Heart left ventricle (tissue), 16 donors: ENCODE results near the gene VIM. TPM values are rescaled to one million over a fixed set of nuclear protein-coding genes. Genes with fewer than 3 reads are reported as not detected.

Experiments
- ATAC-seq, 4 donors: fragments of 200-7000 bp; cut with Tn5 transposase; one replicate each; pipeline ENCODE4 v1.9.1; 2020 to 2022; ENCODE audit warnings: moderate library complexity in 4 of 4, mild to moderate bottlenecking in 3 of 4, moderate number of reproducible peaks in 1 of 4
- DNase-seq, 5 donors: peaks; one replicate each; pipeline ENCODE4 v3.0.0-alpha.2; 2020
- H3K27ac ChIP-seq, 12 donors: fragments of 200-600 bp; sonication (generic) in 4 of 12; one replicate each; pipeline versions ENCODE4 v1.5.0 to v1.8.0; 2016 to 2022; ENCODE audit warnings: mild to moderate bottlenecking in 2 of 12
- H3K27me3 ChIP-seq, 9 donors: fragments of 200-600 bp; sonication (generic) in 2 of 9; one replicate each; pipeline versions ENCODE4 v1.5.1 to v1.8.0; 2016 to 2022; ENCODE audit warnings: mild to moderate bottlenecking in 3 of 9
- H3K36me3 ChIP-seq, 9 donors: fragments of 200-600 bp; sonication (generic) in 2 of 9; one replicate each; pipeline versions ENCODE4 v1.5.0 to v1.8.0; 2018 to 2022; ENCODE audit warnings: mild to moderate bottlenecking in 2 of 9
- H3K4me1 ChIP-seq, 12 donors: fragments of 200-600 bp; sonication (generic) in 4 of 12; one replicate each; pipeline versions ENCODE4 v1.5.0 to v1.8.0; 2016 to 2022; ENCODE audit warnings: mild to moderate bottlenecking in 3 of 12
- H3K4me3 ChIP-seq, 12 donors: fragments of 200-600 bp; sonication (generic) in 4 of 12; one replicate each; pipeline versions ENCODE4 v1.5.0 to v1.8.0; 2017 to 2022; ENCODE audit warnings: mild to moderate bottlenecking in 9 of 12, moderate library complexity in 4 of 12
- H3K9me3 ChIP-seq, 12 donors: fragments of 200-600 bp; sonication (generic) in 4 of 12; one replicate each; pipeline versions ENCODE4 v1.5.0 to v1.8.0; 2016 to 2022; ENCODE audit warnings: mild to moderate bottlenecking in 1 of 12
- CTCF ChIP-seq, 12 donors: fragments of 200-600 bp; sonication (generic) in 4 of 12; IDR thresholded peaks; one replicate each; pipeline versions ENCODE4 v1.5.0 to v1.8.0; 2018 to 2022; ENCODE audit warnings: antibody characterized with exemption in 12 of 12, mild to moderate bottlenecking in 5 of 12
- POLR2A ChIP-seq, 2 donors: fragments of 450-650 bp; IDR thresholded peaks; one replicate each; pipeline ENCODE4 v1.6.1; 2017; ENCODE audit warnings: antibody characterized with exemption in 2 of 2, mild to moderate bottlenecking in 2 of 2, moderate library complexity in 2 of 2
- WGBS, 4 donors: extraction: QIAGEN DNeasy Blood & Tissue Kit in 2 of 4; methylation state at CpG; one replicate each; pipeline versions ENCODE4 v1.1.5 to v1.1.7; 2013 to 2018; 5-methylcytosine and 5-hydroxymethylcytosine counted together
- intact Hi-C, 10 donors: fragments of 100-400 bp; cut with DNase I; formaldehyde crosslinking; loops; one replicate each; pipeline versions ENCODE4 v1.11.1 to v1.14.2; 2022
- polyA plus RNA-seq, 2 donors: library from polyadenylated mRNA; stranded (reverse); fragments of 200-250 nt; gene quantifications; one replicate each; pipeline ENCODE4 v1.2.3, GENCODE V29; 2013
- total RNA-seq, 9 donors: library from RNA; depleted of rRNA in 2 of 9; stranded (reverse); fragments of >200 nt in 2 of 9; fragmentation: NEBNext Ultra II Directional in 3 of 9; extraction: Animal tissue kit (Norgen Biotek cat#: 25700) in 3 of 9; gene quantifications; one replicate each; pipeline versions ENCODE4 v1.1.0 to v1.2.4, GENCODE V29; 2016 to 2023
- donor health status: ischemic (EF 13 %, LVEDD 7.1; RV severe dilation, severe dysfunction).
- donor health status: healthy with polysubstance abuse.
- donor health status: DM: no; HTN: yes; CAD: no.
- donor health status: DM: no; HTN: no; CAD: no.
- donor health status: ischemic (EF 25% LVEDD 6.9; RV normal size, moderate dysfunction).
- donor health status: ischemic (EF 25% LVEDD 5.7; RV mildly dilated, moderate dysfunction).
- donor health status: healthy.
- donor health status: DM: yes; HTN: yes; CAD: no.
- donor health status: ischemic (EF 35%, LVEDD 5.7; RV mildly dilated, moderate dysfunction).
- donor health status: nonischemic (EF 11% LVEDD 7.7; RV severe dilation, severe dysfunction).
- donor health status: DM: yes; HTN: yes; CAD: no.
- donor health status: PGD.
- donor health status: ischemic (EF 29% LVEDD 5.4; RV normal size, mild dysfunction).
- donor health status: nonischemic (EF 23%, LVEDD 6.1; RV moderate dilation, normal function).

VIM gene
- total and polyA plus RNA-seq, 11 donors = 249 to 1,163 (median 387) TPM

GRCh38 chr10:17236468-17237148 lies 8.6 kb downstream of the VIM start:
- Histone ChIP-seq H3K4me3 (peak overlapping the region in 2 of 12 donors; percentile 73 to 94), H3K27me3 (no peaks in the 10 kb centered on the region), H3K27ac (peak overlapping the region in 1 of 12 donors; percentile 14), H3K9me3 (peaks cover 0 to 6% (median 0%) of the 10 kb centered on the region in 12 donors), H3K4me1 (peaks cover 0 to 71% (median 43%) of the 10 kb centered on the region in 12 donors), H3K36me3 (peaks cover 0 to 72% (median 64%) of the 10 kb centered on the region in 9 donors)
- peak in 2 of 4 donors; percentile 40 to 47 for ATAC-seq
- no peak for DNase-seq
- no peak for TF ChIP-seq CTCF (IDR thresholded peaks at IDR 0.05)
- TF ChIP-seq POLR2A (IDR thresholded peaks at IDR 0.05) = no peak
- WGBS, 4 donors = 30 to 45% (median 38%) methylated on average over 1 of the region's 1 CpG
- intact Hi-C loops = loop anchor here in 1 of 10 donors (10.0 kb wide), 1 partner anchor 242 kb away; no protein-coding TSS in a partner anchor

- intact Hi-C loops = loop anchor here in 1 of 10 donors (10.0 kb wide), 1 partner anchor 242 kb away; no protein-coding TSS in a partner anchor
- no peak overlapping the region for H3K27ac ChIP-seq
- DNase-seq = no peak
- peaks cover 0 to 11% (median 0%) of the 10 kb centered on the region in 12 donors for H3K9me3 ChIP-seq
- no peak for ATAC-seq
- H3K4me1 ChIP-seq = peaks cover 0 to 66% (median 41%) of the 10 kb centered on the region in 12 donors
- no peak overlapping the region for H3K4me3 ChIP-seq
- H3K36me3 ChIP-seq = peaks cover 0 to 67% (median 58%) of the 10 kb centered on the region in 9 donors
- 72 to 75% (median 74%) methylated on average over 5 of the region's 5 CpGs for WGBS, 4 donors
- no peak for TF ChIP-seq POLR2A (IDR thresholded peaks at IDR 0.05)
- no peak for TF ChIP-seq CTCF (IDR thresholded peaks at IDR 0.05)
- no peaks in the 10 kb centered on the region for H3K27me3 ChIP-seq
These were observed 9.1 kb downstream of the VIM start for GRCh38 chr10:17237149-17237527.

GRCh38 chr10:17237915-17238444 lies 9.9 kb downstream of the VIM start:
- TF ChIP-seq POLR2A (IDR thresholded peaks at IDR 0.05) (no peak), CTCF (IDR thresholded peaks at IDR 0.05) (no peak)
- no peak overlapping the region for H3K4me3 ChIP-seq
- H3K27ac ChIP-seq = no peak overlapping the region
- no peaks in the 10 kb centered on the region for H3K27me3 ChIP-seq
- no peak for DNase-seq
- ATAC-seq = peak in 1 of 4 donors; percentile 26
- peaks cover 0 to 57% (median 33%) of the 10 kb centered on the region in 12 donors for H3K4me1 ChIP-seq
- H3K9me3 ChIP-seq = peaks cover 0 to 11% (median 0%) of the 10 kb centered on the region in 12 donors
- H3K36me3 ChIP-seq = peaks cover 0 to 58% (median 50%) of the 10 kb centered on the region in 9 donors
- intact Hi-C loops = loop anchor here in 1 of 10 donors (10.0 kb wide), 1 partner anchor 243 kb away; no protein-coding TSS in a partner anchor
- WGBS, 4 donors = 83 to 85% (median 84%) methylated on average over 4 of the region's 4 CpGs
